GM12878 (cell line): ENCODE results near the gene UGT1A8. TPM values are rescaled to one million over a fixed set of nuclear protein-coding genes. Genes with fewer than 3 reads are reported as not detected.
"Not testable (repeated sequence)": the region's sequence is repeated elsewhere in the genome, so short reads cannot be mapped to it uniquely, and the experiment has no call there.

Source experiments
- ATAC-seq: fragments of 200-7000 bp; cut with Tn5 transposase; 3 replicates; pipeline ENCODE4 v1.9.1; 2020; ENCODE audit warnings: mild to moderate bottlenecking, moderate library complexity
- BruUV-seq: library from RNA; stranded (reverse); fragments of 400-500 nt; replicated peaks from 2 replicates; lab custom pipeline; 2021; lab: Mats Ljungman, UMichigan
- CTCF ChIA-PET: fragments of 300-600 bp; sonication (Branson Sonifier 250); formaldehyde crosslinking; extraction: SDS; loops from one replicate; lab custom pipeline; 2021; ENCODE audit warnings: inconsistent platforms; lab: Yijun Ruan, JAX
- POLR2A ChIA-PET: fragments of 350-600 bp; formaldehyde crosslinking; extraction: SDS; loops from one replicate; lab custom pipeline; 2021; ENCODE audit warnings: inconsistent platforms; lab: Charles Lee
- RAD21 ChIA-PET: fragments of 300-600 bp; sonication (Branson Sonifier 250); formaldehyde crosslinking; loops from one replicate; lab custom pipeline; 2023; ENCODE audit warnings: antibody characterized with exemption; ENCODE audit not compliant: unreplicated experiment; lab: Charles Lee
- SMC1A ChIA-PET: fragments of 300-600 bp; sonication (Branson Sonifier 250); formaldehyde crosslinking; loops from one replicate; lab custom pipeline; 2023; ENCODE audit not compliant: unreplicated experiment, uncharacterized antibody; lab: Charles Lee
- DNase-seq: peaks from one replicate; pipeline ENCODE4 v3.0.0-alpha.2; 2011; ENCODE audit warnings: low read depth, low spot score
- FAIRE-seq: peaks from 3 replicates; lab custom pipeline; 2011; peaks lifted over from hg19 to GRCh38; lab: Jason Lieb, UNC
- H2AFZ ChIP-seq: 2 replicates; pipeline ENCODE4 v1.6.0; 2011; ENCODE audit warnings: low read depth, low read length, control low read depth; ENCODE audit not compliant: control insufficient read depth
- H3K27ac ChIP-seq: 2 replicates; pipeline ENCODE4 v1.5.1; 2011; ENCODE audit warnings: control low read depth; ENCODE audit not compliant: control insufficient read depth, insufficient read depth
- H3K27me3 ChIP-seq, 2 experiments: replicated peaks in 1 of 2; 2 replicates each; pipeline versions ENCODE4 v1.6.0 to v1.6.1; 2011; ENCODE audit warnings: low read length in 1 of 2; ENCODE audit not compliant: control insufficient read depth in 2 of 2, insufficient read depth in 2 of 2
- H3K36me3 ChIP-seq, 2 experiments: 2 replicates each; pipeline ENCODE4 v1.5.1; 2011; ENCODE audit warnings: low read length in 1 of 2; ENCODE audit not compliant: control insufficient read depth in 2 of 2, insufficient read depth in 2 of 2
- H3K4me1 ChIP-seq: 2 replicates; pipeline ENCODE4 v1.6.1; 2011; ENCODE audit warnings: mild to moderate bottlenecking, low read length, moderate library complexity, mixed read lengths; ENCODE audit not compliant: control insufficient read depth, insufficient read depth
- H3K4me2 ChIP-seq: 2 replicates; pipeline ENCODE4 v1.6.0; 2011; ENCODE audit warnings: control low read depth; ENCODE audit not compliant: control insufficient read depth, insufficient read depth
- H3K4me3 ChIP-seq: fragments of 200-600 bp; sonication (generic); 2 replicates; pipeline ENCODE4 v1.5.1; 2016
- H3K79me2 ChIP-seq: 2 replicates; pipeline ENCODE4 v1.6.0; 2011; ENCODE audit warnings: low read length; ENCODE audit not compliant: control insufficient read depth, insufficient read depth
- H3K9ac ChIP-seq: 2 replicates; pipeline ENCODE4 v1.8.0; 2011; ENCODE audit warnings: low read length, control low read depth, mixed read lengths; ENCODE audit not compliant: control insufficient read depth, insufficient read depth
- H3K9me3 ChIP-seq: replicated peaks from 3 replicates; pipeline ENCODE4 v1.5.1; 2011; ENCODE audit warnings: mild to moderate bottlenecking, low read length; ENCODE audit not compliant: control insufficient read depth, insufficient read depth
- H4K20me1 ChIP-seq: 2 replicates; pipeline ENCODE4 v1.6.0; 2011; ENCODE audit not compliant: control insufficient read depth, insufficient read depth
- CEBPB ChIP-seq, 2 experiments: fragments of 150-350 bp in 1 of 2; IDR thresholded peaks; 2 replicates each; pipeline ENCODE4 v1.6.1; 2012 to 2014; ENCODE audit warnings: low read depth in 2 of 2, low read length in 2 of 2, borderline replicate concordance in 1 of 2, inconsistent platforms in 1 of 2
- CREB1 ChIP-seq: IDR thresholded peaks from 2 replicates; pipeline ENCODE4 v1.6.1; 2012; ENCODE audit warnings: low read depth, mild to moderate bottlenecking, inconsistent platforms
- WGBS: methylation state at CpG from one replicate; pipeline ENCODE4 v1.1.6; 2016; ENCODE audit warnings: low lambda C conversion rate; ENCODE audit not compliant: insufficient replicate concordance, insufficient coverage; ENCODE audit errors: missing lambda C conversion rate; 5-methylcytosine and 5-hydroxymethylcytosine counted together
- in situ Hi-C: fragments of 300-500 bp; cut with MboI; formaldehyde crosslinking; loops from 9 replicates; pipeline ENCODE4 v1.14.3; 2018; ENCODE audit warnings: mixed read lengths
- intact Hi-C: fragments of 100-400 bp; cut with micrococcal nuclease; formaldehyde crosslinking; loops from one replicate; pipeline ENCODE4 v1.14.2; 2022; ENCODE audit not compliant: unreplicated experiment
- polyA plus RNA-seq, 11 experiments: library from polyadenylated mRNA; depleted of rRNA in 4 of 11; unstranded in 6 of 11; stranded (reverse) in 5 of 11; fragments of >200 nt; fragmentation: Nextera tagmentation in 4 of 11; fragmentation: Illumina TruSeq in 1 of 11; extraction: Ambion mirVana in 4 of 11; extraction: Trizol in 1 of 11; gene quantifications; 1 replicate in 1 of 11; 2 replicates in 10 of 11; pipeline versions ENCODE4 v1.2.1 to v1.2.3, GENCODE V29; 2011 to 2016; ENCODE audit warnings: inconsistent platforms in 2 of 11, missing spikeins in 2 of 11, low read depth in 1 of 11
- total RNA-seq, 4 experiments: library from RNA; depleted of rRNA in 3 of 4; stranded (reverse); fragments of >200 nt in 3 of 4; fragmentation: Illumina TruSeq in 1 of 4; extraction: Trizol in 1 of 4; gene quantifications; 2 replicates each; pipeline versions ENCODE4 v1.2.1 to v1.2.3, GENCODE V29; 2013 to 2021
- TF ChIP-seq, protein P1 (sequence below): fragments of 450-650 bp; IDR thresholded peaks from 2 replicates; pipeline ENCODE4 v1.6.1; 2018; ENCODE audit warnings: mild to moderate bottlenecking, low read depth, moderate library complexity; ENCODE audit not compliant: partially characterized antibody

UGT1A8 gene
- total and polyA plus RNA-seq, 10 of the 15 experiments (the other 5 are each of a cell fraction or from before 2014, with no cell fraction given) = not detected

DNA sequence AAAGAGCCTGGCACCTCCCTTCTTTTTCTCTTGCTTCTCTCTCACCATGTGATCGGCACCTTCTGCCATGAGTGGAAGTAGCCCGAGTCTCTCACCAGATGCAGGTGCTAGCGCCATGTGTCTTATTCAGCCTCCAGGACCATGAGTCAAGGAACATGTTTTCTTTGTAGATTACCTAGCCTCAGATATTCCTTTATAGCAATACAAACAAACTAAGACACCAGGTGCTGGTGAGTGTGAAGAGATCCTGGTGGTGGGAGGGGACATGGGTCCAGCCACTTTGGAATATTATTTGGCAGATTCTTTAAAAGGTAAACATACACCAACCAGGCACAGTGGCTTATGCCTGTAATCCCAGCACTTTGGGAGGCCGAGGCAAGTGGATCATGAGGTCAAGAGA, 45.0 kb upstream of the UGT1A8 start (continued):
- TF ChIP-seq, protein P1, sequence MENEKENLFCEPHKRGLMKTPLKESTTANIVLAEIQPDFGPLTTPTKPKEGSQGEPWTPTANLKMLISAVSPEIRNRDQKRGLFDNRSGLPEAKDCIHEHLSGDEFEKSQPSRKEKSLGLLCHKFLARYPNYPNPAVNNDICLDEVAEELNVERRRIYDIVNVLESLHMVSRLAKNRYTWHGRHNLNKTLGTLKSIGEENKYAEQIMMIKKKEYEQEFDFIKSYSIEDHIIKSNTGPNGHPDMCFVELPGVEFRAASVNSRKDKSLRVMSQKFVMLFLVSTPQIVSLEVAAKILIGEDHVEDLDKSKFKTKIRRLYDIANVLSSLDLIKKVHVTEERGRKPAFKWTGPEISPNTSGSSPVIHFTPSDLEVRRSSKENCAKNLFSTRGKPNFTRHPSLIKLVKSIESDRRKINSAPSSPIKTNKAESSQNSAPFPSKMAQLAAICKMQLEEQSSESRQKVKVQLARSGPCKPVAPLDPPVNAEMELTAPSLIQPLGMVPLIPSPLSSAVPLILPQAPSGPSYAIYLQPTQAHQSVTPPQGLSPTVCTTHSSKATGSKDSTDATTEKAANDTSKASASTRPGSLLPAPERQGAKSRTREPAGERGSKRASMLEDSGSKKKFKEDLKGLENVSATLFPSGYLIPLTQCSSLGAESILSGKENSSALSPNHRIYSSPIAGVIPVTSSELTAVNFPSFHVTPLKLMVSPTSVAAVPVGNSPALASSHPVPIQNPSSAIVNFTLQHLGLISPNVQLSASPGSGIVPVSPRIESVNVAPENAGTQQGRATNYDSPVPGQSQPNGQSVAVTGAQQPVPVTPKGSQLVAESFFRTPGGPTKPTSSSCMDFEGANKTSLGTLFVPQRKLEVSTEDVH = no peak
- TF ChIP-seq CREB1 (no peak), CEBPB (IDR thresholded peaks at IDR 0.05; ENCODE audit: borderline replicate concordance in 1 of 2, low read depth in 2 of 2, low read length in 2 of 2) (no peak)
- TF ChIP-seq, all 136 proteins: peak for 0

GRCh38 chr2:233577341-233577740, 40.1 kb upstream of the UGT1A8 start:
- in situ Hi-C loops, BruUV-seq: not testable (repeated sequence)

GRCh38 chr2:233583217-233583965, 34.0 kb upstream of the UGT1A8 start:
- FAIRE-seq, H4K20me1 ChIP-seq, H3K27me3 ChIP-seq, RAD21 ChIA-PET, H3K9me3 ChIP-seq, BruUV-seq, in situ Hi-C loops, CTCF ChIA-PET, H3K36me3 ChIP-seq, H3K4me1 ChIP-seq, H3K4me3 ChIP-seq, ATAC-seq, POLR2A ChIA-PET, H3K27ac ChIP-seq, DNase-seq, intact Hi-C loops, H3K79me2 ChIP-seq, SMC1A ChIA-PET, H3K9ac ChIP-seq, H3K4me2 ChIP-seq, H2AFZ ChIP-seq: not testable (repeated sequence)
- WGBS = 77% methylated on average over 29 of the region's 35 CpGs

More at GRCh38 chr2:233577341-233577740, 40.1 kb upstream of the UGT1A8 start:
- FAIRE-seq, H3K9me3 ChIP-seq, SMC1A ChIA-PET, H3K4me1 ChIP-seq, H3K4me2 ChIP-seq, H3K9ac ChIP-seq, RAD21 ChIA-PET, H3K36me3 ChIP-seq, H3K4me3 ChIP-seq, CTCF ChIA-PET, intact Hi-C loops, H3K79me2 ChIP-seq, DNase-seq, H3K27ac ChIP-seq, H2AFZ ChIP-seq, H4K20me1 ChIP-seq, H3K27me3 ChIP-seq, ATAC-seq: not testable (repeated sequence)
- POLR2A ChIA-PET = interaction anchor here (0.7 kb wide), 1 partner anchor 71 kb away, joined by 4 read pairs; no protein-coding TSS in a partner anchor
- 5% methylated on average over 5 of the region's 5 CpGs for WGBS
